Activated T-helper 9 cell treated with anti-CD3 and anti-CD28 coated beads, Interleukin-2, amount 50 U/mL, for 16 hours (primary cell): Measurements from ENCODE around the gene CENPO.

ENCODE experiments used
- DNase-seq: peaks from one replicate; pipeline ENCODE4 v3.0.0-alpha.2; 2020; ENCODE audit warnings: low read depth

CENPO gene

GRCh38 chr2:24838541-24838940, 45.3 kb downstream of the CENPO start:
- no peak for DNase-seq

GRCh38 chr2:24839729-24840128, 46.5 kb downstream of the CENPO start:
- no peak for DNase-seq

- no peak for DNase-seq
These were observed 47.1 kb downstream of the CENPO start for GRCh38 chr2:24840164-24840869.

GRCh38 chr2:24840962-24841945, 48.0 kb downstream of the CENPO start:
- no peak for DNase-seq

- no peak for DNase-seq
These were observed 49.1 kb downstream of the CENPO start for GRCh38 chr2:24842081-24843050.

GRCh38 chr2:24843330-24843860, 50.2 kb downstream of the CENPO start:
- DNase-seq, result no peak

- DNase-seq, result no peak
These were observed 50.9 kb downstream of the CENPO start for GRCh38 chr2:24844023-24844685.

- DNase-seq, result no peak
These were observed 52.5 kb downstream of the CENPO start for GRCh38 chr2:24845691-24846090.

GRCh38 chr2:24850944-24851343, 57.7 kb downstream of the CENPO start:
- DNase-seq, result no peak

- no peak for DNase-seq
These were observed 58.8 kb downstream of the CENPO start for GRCh38 chr2:24852026-24852425.

GRCh38 chr2:24852431-24853020, 59.3 kb downstream of the CENPO start:
- DNase-seq, result no peak

GRCh38 chr2:24853046-24853445, 59.8 kb downstream of the CENPO start:
- DNase-seq, result no peak

- DNase-seq, result no peak
These were observed 60.8 kb downstream of the CENPO start for GRCh38 chr2:24853996-24854395.

GRCh38 chr2:24855022-24855622, 61.9 kb downstream of the CENPO start:
- DNase-seq, result no peak

- no peak for DNase-seq
These were observed 62.5 kb downstream of the CENPO start for GRCh38 chr2:24855726-24856125.

GRCh38 chr2:24856791-24857211, 63.6 kb downstream of the CENPO start:
- no peak for DNase-seq

- no peak for DNase-seq
These were observed 64.5 kb downstream of the CENPO start for GRCh38 chr2:24857746-24858145.

GRCh38 chr2:24858996-24859395, 65.8 kb downstream of the CENPO start:
- no peak for DNase-seq

- no peak for DNase-seq
These were observed 66.9 kb downstream of the CENPO start for GRCh38 chr2:24859968-24860600.

- DNase-seq, result no peak
These were observed 67.4 kb downstream of the CENPO start for GRCh38 chr2:24860631-24861030.
